Measurements from ENCODE around the gene CCDC88C. TPM values are rescaled to one million over a fixed set of nuclear protein-coding genes. Genes with fewer than 3 reads are reported as not detected.

CCDC88C gene
- total and polyA plus RNA-seq, 8 donors: 26.2 to 41.8 (median 31.6) TPM

DNA sequence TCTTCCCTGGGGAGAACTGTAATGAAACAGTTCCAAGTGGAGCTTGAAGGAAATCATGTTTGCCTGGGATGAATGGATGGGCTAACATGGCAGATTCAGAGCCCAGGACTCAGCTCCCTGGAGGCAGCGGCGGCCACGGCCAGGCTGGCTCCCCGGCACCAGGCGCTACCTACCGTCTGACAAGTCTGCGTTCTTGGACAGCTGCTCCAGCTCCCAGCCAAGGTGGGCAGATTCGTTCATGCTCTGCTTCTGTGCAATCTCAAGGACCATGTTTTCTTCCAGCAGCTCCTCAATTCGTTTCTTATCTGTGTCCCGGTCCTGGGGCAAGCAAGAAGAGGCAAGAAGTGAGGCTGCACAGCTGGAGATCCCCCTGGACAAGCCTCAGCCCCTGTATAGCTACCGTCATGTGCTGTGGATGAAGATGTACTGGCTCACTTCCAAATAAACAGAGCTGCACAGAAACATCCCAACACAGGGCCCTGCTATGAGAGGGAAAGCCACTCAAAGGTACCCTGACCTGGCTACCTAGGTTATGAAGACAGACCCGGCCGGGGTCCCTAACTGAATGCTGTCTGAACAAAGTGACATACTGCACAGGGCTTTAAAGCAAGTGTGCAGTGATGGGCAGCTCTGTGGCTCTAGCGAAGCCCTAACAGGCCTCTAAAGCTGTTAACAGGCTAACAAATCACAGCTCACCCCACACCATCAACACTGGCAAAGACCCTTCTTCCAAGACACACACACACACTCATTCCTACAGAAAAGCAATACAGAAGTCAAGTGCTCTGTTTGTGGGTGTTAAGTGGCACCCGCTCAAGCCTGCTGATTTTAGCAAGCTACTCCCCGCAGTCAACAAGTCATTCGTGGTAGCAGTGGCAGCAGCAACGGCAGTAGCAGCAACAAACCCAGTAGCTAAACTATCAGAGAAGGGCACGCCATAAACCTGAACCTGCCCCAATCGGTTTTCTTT lies 92.7 kb downstream of the CCDC88C start:
- Histone ChIP-seq H3K27me3 (no peaks in the 10 kb centered on the region), H3K27ac (peak overlapping the region in 1 of 2 donors; percentile 87), H3K36me3 (peaks cover 0 to 25% of the 10 kb centered on the region in 2 donors), H3K4me3 (peak overlapping the region in 1 of 2 donors; percentile 47), H3K9me3 (no peaks in the 10 kb centered on the region), H3K4me1 (peaks cover 30 to 55% of the 10 kb centered on the region in 2 donors)
- TF ChIP-seq, protein P1, sequence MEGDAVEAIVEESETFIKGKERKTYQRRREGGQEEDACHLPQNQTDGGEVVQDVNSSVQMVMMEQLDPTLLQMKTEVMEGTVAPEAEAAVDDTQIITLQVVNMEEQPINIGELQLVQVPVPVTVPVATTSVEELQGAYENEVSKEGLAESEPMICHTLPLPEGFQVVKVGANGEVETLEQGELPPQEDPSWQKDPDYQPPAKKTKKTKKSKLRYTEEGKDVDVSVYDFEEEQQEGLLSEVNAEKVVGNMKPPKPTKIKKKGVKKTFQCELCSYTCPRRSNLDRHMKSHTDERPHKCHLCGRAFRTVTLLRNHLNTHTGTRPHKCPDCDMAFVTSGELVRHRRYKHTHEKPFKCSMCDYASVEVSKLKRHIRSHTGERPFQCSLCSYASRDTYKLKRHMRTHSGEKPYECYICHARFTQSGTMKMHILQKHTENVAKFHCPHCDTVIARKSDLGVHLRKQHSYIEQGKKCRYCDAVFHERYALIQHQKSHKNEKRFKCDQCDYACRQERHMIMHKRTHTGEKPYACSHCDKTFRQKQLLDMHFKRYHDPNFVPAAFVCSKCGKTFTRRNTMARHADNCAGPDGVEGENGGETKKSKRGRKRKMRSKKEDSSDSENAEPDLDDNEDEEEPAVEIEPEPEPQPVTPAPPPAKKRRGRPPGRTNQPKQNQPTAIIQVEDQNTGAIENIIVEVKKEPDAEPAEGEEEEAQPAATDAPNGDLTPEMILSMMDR (IDR thresholded peaks at IDR 0.05): no peak
- ATAC-seq (no peak), DNase-seq (peak in 2 of 4 donors; percentile 43 to 71)
- intact Hi-C loops (cut with DNase I): loop anchor here (5.0 to 10.0 kb wide), 2 partner anchors 90 to 92 kb away; partner anchors contain the start of gene CCDC88C (in 2 of the 2)

DNA sequence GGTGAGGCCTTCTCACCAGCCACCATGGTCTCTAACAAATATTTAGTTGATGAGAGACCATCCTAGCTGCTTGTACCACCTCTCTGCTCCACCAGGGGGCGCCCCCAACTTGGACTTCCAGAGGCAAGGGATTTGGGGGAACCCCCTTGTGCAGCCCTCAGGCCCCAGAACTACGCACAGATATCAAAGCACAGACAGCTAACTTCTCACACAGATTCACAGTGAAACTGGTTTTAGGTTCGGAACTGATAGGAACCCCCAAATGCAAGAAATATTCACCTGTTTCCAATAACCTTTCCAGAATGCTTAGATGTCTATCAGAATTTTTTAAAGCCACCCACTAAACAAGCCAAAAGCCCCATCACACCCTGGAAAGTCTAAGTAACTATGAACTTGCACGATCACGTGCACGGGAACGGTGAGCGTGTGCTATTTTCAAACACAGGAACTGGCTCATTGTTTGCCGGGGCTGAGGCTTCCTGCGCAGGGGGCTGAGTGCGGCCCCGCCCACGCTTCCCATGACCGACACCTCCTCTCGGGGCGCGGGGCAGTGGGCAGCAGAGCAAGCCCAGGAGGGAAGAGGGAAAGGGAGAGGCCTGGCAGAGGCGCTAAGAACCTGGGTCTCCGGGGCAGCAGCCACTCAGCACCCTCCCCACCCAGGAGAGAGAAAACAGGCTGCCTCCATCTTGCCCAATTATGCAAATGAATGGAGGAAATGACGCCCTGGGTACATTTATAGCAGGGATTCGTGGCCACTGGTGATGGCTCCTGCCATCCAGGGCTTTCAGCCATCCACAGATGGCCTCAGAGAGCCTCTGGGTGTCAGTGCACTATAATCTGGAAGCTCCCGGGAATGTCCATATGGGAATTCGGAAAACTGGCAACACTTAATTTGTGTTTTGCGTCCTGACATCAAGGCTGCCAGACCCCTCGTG lies 93.7 kb downstream of the CCDC88C start:
- intact Hi-C loops (cut with DNase I): loop anchor here (5.0 to 10.0 kb wide), 2 partner anchors 91 to 93 kb away; partner anchors contain the start of gene CCDC88C (in 2 of the 2)
- DNase-seq: peak; percentile 73 to 97 (median 86)
- H3K27ac ChIP-seq: peak overlapping the region; percentile 58 to 87
- no peaks in the 10 kb centered on the region for H3K27me3 ChIP-seq
- ATAC-seq: peak; percentile 91
- no peaks in the 10 kb centered on the region for H3K9me3 ChIP-seq
- H3K36me3 ChIP-seq: peaks cover 0 to 30% of the 10 kb centered on the region in 2 donors
- H3K4me1 ChIP-seq: peaks cover 24 to 46% of the 10 kb centered on the region in 2 donors
- TF ChIP-seq, protein P1 (IDR thresholded peaks at IDR 0.05): peak; percentile 93 to 96
- H3K4me3 ChIP-seq: peak overlapping the region in 1 of 2 donors; percentile 47

DNA sequence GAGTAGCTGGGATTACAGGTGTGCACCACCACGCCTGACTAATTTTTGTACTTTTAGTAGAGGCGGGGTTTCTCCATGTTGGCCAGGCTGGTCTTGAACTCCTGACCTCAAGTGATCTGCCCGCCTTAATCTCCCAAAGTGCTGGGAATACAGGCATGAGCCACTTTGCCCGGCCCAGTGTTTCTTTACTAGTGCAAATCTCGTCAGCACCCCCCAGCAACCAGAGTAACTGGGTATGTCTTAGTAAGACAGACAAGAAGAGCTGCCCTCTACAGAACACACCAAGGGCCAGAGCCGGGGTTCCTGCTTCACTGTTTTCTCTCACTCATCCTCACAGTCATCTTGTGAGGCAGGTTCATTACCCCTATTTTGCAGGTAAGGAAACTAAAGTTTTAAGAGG lies 94.6 kb downstream of the CCDC88C start:
- intact Hi-C loops (cut with DNase I): loop anchor here (5.0 to 10.0 kb wide), 2 partner anchors 92 to 94 kb away; partner anchors contain the start of gene CCDC88C (in 2 of the 2)
- TF ChIP-seq, protein P1 (IDR thresholded peaks at IDR 0.05): no peak
- peaks cover 24 to 51% of the 10 kb centered on the region in 2 donors for H3K4me1 ChIP-seq
- H3K36me3 ChIP-seq: peaks cover 0 to 30% of the 10 kb centered on the region in 2 donors
- DNase-seq (no peak), ATAC-seq (no peak)
- no peak overlapping the region for H3K4me3 ChIP-seq
- no peaks in the 10 kb centered on the region for H3K27me3 ChIP-seq
- peak overlapping the region in 1 of 2 donors; percentile 87 for H3K27ac ChIP-seq
- H3K9me3 ChIP-seq: no peaks in the 10 kb centered on the region

DNA sequence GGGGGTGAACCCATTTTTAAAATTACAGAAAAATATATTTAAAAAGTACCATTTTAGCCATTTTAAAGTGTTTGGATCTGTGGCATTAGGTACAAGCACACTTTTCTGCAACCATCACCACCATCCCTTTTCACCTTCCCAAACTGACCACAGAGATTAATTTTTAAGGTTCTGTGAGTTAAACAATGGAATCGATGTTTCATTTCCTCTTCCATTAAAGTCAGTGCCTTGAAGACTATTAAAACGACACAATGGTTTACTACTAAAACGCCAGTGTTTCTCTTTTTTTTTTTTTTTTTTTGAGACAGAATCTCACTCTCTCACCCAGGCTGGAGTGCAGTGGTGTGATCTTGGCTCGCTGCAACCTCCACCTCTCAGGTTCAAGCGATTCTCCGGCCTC lies 95.0 kb downstream of the CCDC88C start:
- intact Hi-C loops (cut with DNase I): loop anchor here (5.0 to 10.0 kb wide), 2 partner anchors 92 to 95 kb away; partner anchors contain the start of gene CCDC88C (in 2 of the 2)
- no peaks in the 10 kb centered on the region for H3K27me3 ChIP-seq
- TF ChIP-seq, protein P1 (IDR thresholded peaks at IDR 0.05): no peak
- peaks cover 26 to 55% of the 10 kb centered on the region in 2 donors for H3K4me1 ChIP-seq
- no peaks in the 10 kb centered on the region for H3K9me3 ChIP-seq
- H3K4me3 ChIP-seq: no peak overlapping the region
- peaks cover 0 to 30% of the 10 kb centered on the region in 2 donors for H3K36me3 ChIP-seq
- DNase-seq (no peak), ATAC-seq (no peak)
- peak overlapping the region in 1 of 2 donors; percentile 87 for H3K27ac ChIP-seq

Data from left lung (tissue), 10 donors.